HepG2 (cell line): ENCODE data around the gene CHRM5. TPM values are rescaled to one million over a fixed set of nuclear protein-coding genes. Genes with fewer than 3 reads are reported as not detected.

Experiments
- ATAC-seq: fragments of 200-7000 bp; cut with Tn5 transposase; 3 replicates; pipeline ENCODE4 v1.9.1; 2020; ENCODE audit warnings: mild to moderate bottlenecking, moderate library complexity
- BruUV-seq: library from RNA; stranded (reverse); fragments of 400-500 nt; replicated peaks from 2 replicates; lab custom pipeline; 2021; lab: Mats Ljungman, UMichigan
- CTCF ChIA-PET: fragments of 300-600 bp; formaldehyde crosslinking; extraction: SDS; loops from one replicate; lab custom pipeline; 2021; ENCODE audit warnings: low total read pairs, inconsistent platforms, low intra/inter-chr PET ratio; lab: Yijun Ruan, JAX
- POLR2A ChIA-PET: fragments of 350-600 bp; sonication (Branson Sonifier 250); formaldehyde crosslinking; loops from one replicate; lab custom pipeline; 2020; ENCODE audit warnings: antibody characterized with exemption, inconsistent platforms; lab: Yijun Ruan, JAX
- DNase-seq: peaks from one replicate; pipeline ENCODE4 v3.0.0-alpha.2; 2015; ENCODE audit warnings: low spot score
- FAIRE-seq: peaks from 3 replicates; lab custom pipeline; 2011; peaks lifted over from hg19 to GRCh38; lab: Jason Lieb, UNC
- H2AFZ ChIP-seq: one replicate; pipeline ENCODE4 v1.6.1; 2011; ENCODE audit warnings: low read length, inconsistent platforms
- H3K27ac ChIP-seq: fragments of 300-600 bp; 3 replicates; pipeline ENCODE4 v1.8.0; 2011; ENCODE audit warnings: mixed run types, mild to moderate bottlenecking, mixed read lengths, low read length, inconsistent platforms; ENCODE audit not compliant: insufficient read depth; ENCODE audit errors: extremely low read length
- H3K27me3 ChIP-seq, 2 experiments: fragments of 200-600 bp in 1 of 2; 2 replicates in 1 of 2; 3 replicates in 1 of 2; pipeline versions ENCODE4 v1.6.0 to v1.8.0; 2011; ENCODE audit warnings: low read length in 2 of 2, mild to moderate bottlenecking in 2 of 2, moderate library complexity in 2 of 2, inconsistent platforms in 1 of 2; ENCODE audit not compliant: insufficient read depth in 2 of 2, control insufficient read depth in 1 of 2
- H3K36me3 ChIP-seq, 2 experiments: fragments of 200-600 bp in 1 of 2; replicated peaks in 1 of 2; 2 replicates in 1 of 2; 3 replicates in 1 of 2; pipeline versions ENCODE4 v1.5.1 to v1.8.0; 2011; ENCODE audit warnings: low read length in 2 of 2, inconsistent platforms in 1 of 2; ENCODE audit not compliant: insufficient read depth in 2 of 2, control insufficient read depth in 1 of 2
- H3K4me1 ChIP-seq: 2 replicates; pipeline ENCODE4 v1.5.1; 2012; ENCODE audit warnings: low read length, inconsistent platforms; ENCODE audit not compliant: insufficient read depth
- H3K4me2 ChIP-seq: 2 replicates; pipeline ENCODE4 v1.6.0; 2011; ENCODE audit warnings: low read depth, low read length, inconsistent platforms
- H3K4me3 ChIP-seq, 3 experiments: fragments of 200-600 bp in 1 of 3; sonication (generic), shearing (Covaris generic) in 1 of 3; replicated peaks in 1 of 3; 2 replicates each; pipeline ENCODE4 v1.5.1; 2011 to 2016; ENCODE audit warnings: low read length in 3 of 3, inconsistent platforms in 2 of 3, low read depth in 2 of 3, mild to moderate bottlenecking in 2 of 3, control low read depth in 1 of 3, mixed read lengths in 1 of 3; ENCODE audit not compliant: insufficient read depth in 1 of 3
- H3K79me2 ChIP-seq: one replicate; pipeline ENCODE4 v1.6.1; 2011; ENCODE audit warnings: low read length, inconsistent platforms; ENCODE audit not compliant: insufficient read depth
- H3K9ac ChIP-seq: 2 replicates; pipeline ENCODE4 v1.6.0; 2011; ENCODE audit warnings: mild to moderate bottlenecking, low read depth, low read length, inconsistent platforms; ENCODE audit not compliant: insufficient read depth
- H3K9me3 ChIP-seq: 2 replicates; pipeline ENCODE4 v1.5.1; 2012; ENCODE audit warnings: mild to moderate bottlenecking, low read length
- H4K20me1 ChIP-seq: 2 replicates; pipeline ENCODE4 v1.6.0; 2011; ENCODE audit warnings: inconsistent platforms, mild to moderate bottlenecking, low read length, moderate library complexity; ENCODE audit not compliant: insufficient read depth
- KLF6 ChIP-seq: IDR thresholded peaks from 2 replicates; pipeline ENCODE4 v1.8.0; 2016; ENCODE audit warnings: missing biosample characterization, missing genetic modification reagents
- MAF1 ChIP-seq: sonication (generic); formaldehyde crosslinking; IDR thresholded peaks from 2 replicates; pipeline ENCODE4 v1.5.0; 2020; ENCODE audit warnings: missing genetic modification reagents, borderline replicate concordance
- NR2F1 ChIP-seq, 2 experiments: fragments of 450-650 bp in 1 of 2; formaldehyde crosslinking in 1 of 2; IDR thresholded peaks; 2 replicates each; pipeline versions ENCODE4 v1.5.0 to v1.6.1; 2016 to 2020; ENCODE audit warnings: mild to moderate bottlenecking in 1 of 2, missing compliant biosample characterization in 1 of 2, missing genetic modification reagents in 1 of 2, moderate library complexity in 1 of 2
- ZFP90 ChIP-seq: sonication (generic); formaldehyde crosslinking; IDR thresholded peaks from 2 replicates; pipeline ENCODE4 v1.8.0; 2022; ENCODE audit warnings: missing genetic modification reagents, mild to moderate bottlenecking, inconsistent platforms, borderline replicate concordance
- ZNF792 ChIP-seq: IDR thresholded peaks from 2 replicates; pipeline ENCODE4 v1.6.1; 2016
- WGBS: methylation state at CpG from one replicate; pipeline ENCODE4 v1.1.6; 2017; ENCODE audit warnings: low lambda C conversion rate; 5-methylcytosine and 5-hydroxymethylcytosine counted together
- in situ Hi-C: cut with HindIII; loops from 2 replicates; pipeline ENCODE4 v1.10.0; 2017; ENCODE audit warnings: low pct_unique_long_range_greater_than_20kb; ENCODE audit not compliant: extremely low pct_ligation_motif_present
- intact Hi-C: fragments of 100-400 bp; cut with micrococcal nuclease; formaldehyde crosslinking; loops from one replicate; pipeline ENCODE4 v1.10.0; 2022; ENCODE audit not compliant: unreplicated experiment
- polyA plus RNA-seq, 8 experiments: library from polyadenylated mRNA; depleted of rRNA in 3 of 8; stranded (reverse) in 7 of 8; unstranded in 1 of 8; fragments of >200 nt; fragmentation: Illumina TruSeq in 4 of 8; extraction: Trizol in 4 of 8; gene quantifications; 2 replicates each; pipeline versions ENCODE4 v1.2.1 to v1.2.3, GENCODE V29; 2011 to 2016; ENCODE audit warnings: low read depth in 4 of 8, missing spikeins in 1 of 8, mixed read lengths in 1 of 8; ENCODE audit not compliant: insufficient read depth in 1 of 8
- total RNA-seq, 5 experiments: library from RNA; depleted of rRNA; stranded (reverse); fragments of >200 nt; fragmentation: Illumina TruSeq; extraction: Trizol; gene quantifications; 2 replicates each; pipeline ENCODE4 v1.2.3, GENCODE V29; 2016; ENCODE audit warnings: low read depth in 1 of 5
- TF ChIP-seq, protein P1 (sequence below): sonication (generic); formaldehyde crosslinking; IDR thresholded peaks from 2 replicates; pipeline ENCODE4 v1.4.0; 2020; ENCODE audit warnings: mild to moderate bottlenecking, missing genetic modification reagents
- TF ChIP-seq, protein P2 (sequence below): sonication (generic); formaldehyde crosslinking; IDR thresholded peaks from 2 replicates; pipeline ENCODE4 v1.5.0; 2020; ENCODE audit warnings: mild to moderate bottlenecking, missing genetic modification reagents

The CHRM5 gene
- total and polyA plus RNA-seq, 2 of the 13 experiments (the other 11 are each of a cell fraction or from before 2014, with no cell fraction given) = not detected

DNA sequence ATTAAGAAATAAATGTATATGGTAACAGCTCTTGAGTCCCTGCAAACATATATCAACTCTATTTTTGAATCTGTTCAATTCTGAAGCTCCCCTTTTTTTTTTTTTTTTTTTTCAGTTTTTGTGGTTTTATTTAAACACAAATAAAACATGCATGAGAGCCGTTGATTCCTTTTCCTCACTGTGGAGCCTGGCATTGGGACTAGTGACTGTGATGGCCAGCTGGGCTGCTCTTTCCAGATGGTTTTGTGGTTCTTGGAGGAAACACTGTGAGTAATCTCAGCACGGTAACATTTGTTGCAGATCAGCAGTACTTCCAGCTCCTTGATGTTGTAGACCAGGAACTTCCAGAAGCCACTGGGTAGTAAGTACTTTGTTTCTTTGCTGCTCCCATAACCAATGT is 117.4 kb downstream of the CHRM5 start:
- no peaks in the 10 kb centered on the region for H3K27me3 ChIP-seq
- DNase-seq (no peak), ATAC-seq (no peak), FAIRE-seq (no peak)
- H3K4me2 ChIP-seq = no peak overlapping the region
- BruUV-seq = no TSS peak
- ChIA-PET CTCF (no interaction called here), POLR2A (no interaction called here)
- in situ Hi-C loops (no loop called here), intact Hi-C loops (no loop called here)
- no peaks in the 10 kb centered on the region for H3K9me3 ChIP-seq
- H3K36me3 ChIP-seq = peaks cover 2 to 41% of the 10 kb centered on the region in 2 experiments; a peak in 4 of 5 replicates
- H3K27ac ChIP-seq = no peak overlapping the region
- 100% methylated on average over 2 of the region's 2 CpGs for WGBS
- no peak overlapping the region for H2AFZ ChIP-seq
- H3K79me2 ChIP-seq = no peaks in the 10 kb centered on the region
- no peak overlapping the region for H3K9ac ChIP-seq
- no peak overlapping the region for H3K4me3 ChIP-seq
- no peaks in the 10 kb centered on the region for H4K20me1 ChIP-seq
- no peaks in the 10 kb centered on the region for H3K4me1 ChIP-seq
- TF ChIP-seq ZNF792 (CRISPR knock-in tag) = no peak
- no peak for TF ChIP-seq ZFP90
- TF ChIP-seq NR2F1 (CRISPR knock-in tag; IDR thresholded peaks at IDR 0.05) = no peak
- TF ChIP-seq KLF6 (CRISPR knock-in tag) = no peak

DNA sequence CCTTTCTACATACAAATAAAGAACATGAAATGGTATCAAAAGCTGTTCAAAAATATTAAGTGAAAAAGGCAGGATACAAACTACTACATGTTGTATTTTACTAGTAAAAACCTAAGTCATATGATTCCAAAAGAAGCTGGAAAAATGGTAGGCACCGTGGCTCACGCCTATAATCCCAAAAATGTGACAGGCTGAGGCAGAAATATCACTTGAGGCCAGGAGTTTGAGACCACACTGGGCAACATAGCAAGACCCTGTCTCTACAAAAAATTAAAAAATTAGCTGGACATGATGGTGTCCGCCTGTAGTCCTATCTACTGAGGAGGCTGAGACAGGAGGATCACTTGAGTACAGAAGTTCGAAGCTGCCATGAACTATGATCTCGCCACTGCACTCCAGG is 131.6 kb downstream of the CHRM5 start:
- TF ChIP-seq, protein P1, sequence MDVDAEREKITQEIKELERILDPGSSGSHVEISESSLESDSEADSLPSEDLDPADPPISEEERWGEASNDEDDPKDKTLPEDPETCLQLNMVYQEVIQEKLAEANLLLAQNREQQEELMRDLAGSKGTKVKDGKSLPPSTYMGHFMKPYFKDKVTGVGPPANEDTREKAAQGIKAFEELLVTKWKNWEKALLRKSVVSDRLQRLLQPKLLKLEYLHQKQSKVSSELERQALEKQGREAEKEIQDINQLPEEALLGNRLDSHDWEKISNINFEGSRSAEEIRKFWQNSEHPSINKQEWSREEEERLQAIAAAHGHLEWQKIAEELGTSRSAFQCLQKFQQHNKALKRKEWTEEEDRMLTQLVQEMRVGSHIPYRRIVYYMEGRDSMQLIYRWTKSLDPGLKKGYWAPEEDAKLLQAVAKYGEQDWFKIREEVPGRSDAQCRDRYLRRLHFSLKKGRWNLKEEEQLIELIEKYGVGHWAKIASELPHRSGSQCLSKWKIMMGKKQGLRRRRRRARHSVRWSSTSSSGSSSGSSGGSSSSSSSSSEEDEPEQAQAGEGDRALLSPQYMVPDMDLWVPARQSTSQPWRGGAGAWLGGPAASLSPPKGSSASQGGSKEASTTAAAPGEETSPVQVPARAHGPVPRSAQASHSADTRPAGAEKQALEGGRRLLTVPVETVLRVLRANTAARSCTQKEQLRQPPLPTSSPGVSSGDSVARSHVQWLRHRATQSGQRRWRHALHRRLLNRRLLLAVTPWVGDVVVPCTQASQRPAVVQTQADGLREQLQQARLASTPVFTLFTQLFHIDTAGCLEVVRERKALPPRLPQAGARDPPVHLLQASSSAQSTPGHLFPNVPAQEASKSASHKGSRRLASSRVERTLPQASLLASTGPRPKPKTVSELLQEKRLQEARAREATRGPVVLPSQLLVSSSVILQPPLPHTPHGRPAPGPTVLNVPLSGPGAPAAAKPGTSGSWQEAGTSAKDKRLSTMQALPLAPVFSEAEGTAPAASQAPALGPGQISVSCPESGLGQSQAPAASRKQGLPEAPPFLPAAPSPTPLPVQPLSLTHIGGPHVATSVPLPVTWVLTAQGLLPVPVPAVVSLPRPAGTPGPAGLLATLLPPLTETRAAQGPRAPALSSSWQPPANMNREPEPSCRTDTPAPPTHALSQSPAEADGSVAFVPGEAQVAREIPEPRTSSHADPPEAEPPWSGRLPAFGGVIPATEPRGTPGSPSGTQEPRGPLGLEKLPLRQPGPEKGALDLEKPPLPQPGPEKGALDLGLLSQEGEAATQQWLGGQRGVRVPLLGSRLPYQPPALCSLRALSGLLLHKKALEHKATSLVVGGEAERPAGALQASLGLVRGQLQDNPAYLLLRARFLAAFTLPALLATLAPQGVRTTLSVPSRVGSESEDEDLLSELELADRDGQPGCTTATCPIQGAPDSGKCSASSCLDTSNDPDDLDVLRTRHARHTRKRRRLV (CRISPR knock-in tag) = no peak
- TF ChIP-seq, protein P2, sequence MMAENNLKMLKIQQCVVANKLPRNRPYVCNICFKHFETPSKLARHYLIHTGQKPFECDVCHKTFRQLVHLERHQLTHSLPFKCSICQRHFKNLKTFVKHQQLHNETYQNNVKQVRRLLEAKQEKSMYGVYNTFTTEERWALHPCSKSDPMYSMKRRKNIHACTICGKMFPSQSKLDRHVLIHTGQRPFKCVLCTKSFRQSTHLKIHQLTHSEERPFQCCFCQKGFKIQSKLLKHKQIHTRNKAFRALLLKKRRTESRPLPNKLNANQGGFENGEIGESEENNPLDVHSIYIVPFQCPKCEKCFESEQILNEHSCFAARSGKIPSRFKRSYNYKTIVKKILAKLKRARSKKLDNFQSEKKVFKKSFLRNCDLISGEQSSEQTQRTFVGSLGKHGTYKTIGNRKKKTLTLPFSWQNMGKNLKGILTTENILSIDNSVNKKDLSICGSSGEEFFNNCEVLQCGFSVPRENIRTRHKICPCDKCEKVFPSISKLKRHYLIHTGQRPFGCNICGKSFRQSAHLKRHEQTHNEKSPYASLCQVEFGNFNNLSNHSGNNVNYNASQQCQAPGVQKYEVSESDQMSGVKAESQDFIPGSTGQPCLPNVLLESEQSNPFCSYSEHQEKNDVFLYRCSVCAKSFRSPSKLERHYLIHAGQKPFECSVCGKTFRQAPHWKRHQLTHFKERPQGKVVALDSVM (CRISPR knock-in tag) = peak; percentile 56; the same call in 1 of the 2 replicates
- TF ChIP-seq MAF1 (CRISPR knock-in tag) = no peak
- H3K27me3 ChIP-seq = peaks cover 0 to 3% of the 10 kb centered on the region in 2 experiments; a peak in 1 of 5 replicates

More for the DNA sequence above, 131.6 kb downstream of the CHRM5 start:
- no peak for DNase-seq
- intact Hi-C loops (loop anchor here (10.0 kb wide), 1 partner anchor 245 kb away; the partner anchor contains the start of genes NOP10 and NUTM1), in situ Hi-C loops (no loop called here)
- FAIRE-seq = no peak
- peaks cover 27% of the 10 kb centered on the region for H3K4me1 ChIP-seq
- H2AFZ ChIP-seq = no peak overlapping the region
- H3K36me3 ChIP-seq = peaks cover under 1 to 12% of the 10 kb centered on the region in 2 experiments; a peak in 4 of 5 replicates
- no peak overlapping the region for H3K27ac ChIP-seq
- ChIA-PET POLR2A (interaction anchor here (1.3 kb wide), 1 partner anchor 109 kb away, joined by 3 read pairs; no protein-coding TSS in a partner anchor), CTCF (no interaction called here)
- no peaks in the 10 kb centered on the region for H4K20me1 ChIP-seq
- H3K4me2 ChIP-seq = peak overlapping the region; percentile 60
- 88% methylated on average over 5 of the region's 5 CpGs for WGBS
- H3K4me3 ChIP-seq = 0 out of 6 replicates have a peak overlapping the region, but pooled peaks of 1 of the 3 experiments have one; percentile 92
- ATAC-seq = no peak
- H3K9me3 ChIP-seq = no peaks in the 10 kb centered on the region
- peaks cover 45% of the 10 kb centered on the region for H3K79me2 ChIP-seq
- no peak overlapping the region for H3K9ac ChIP-seq
- no TSS peak for BruUV-seq
